GM23248 (cell line): ENCODE results near the gene FAM53A.

Experiments
- EZH2 ChIP-seq: fragments of 200-600 bp; sonication (generic); IDR thresholded peaks from 2 replicates; pipeline ENCODE4 v1.6.1; 2018; ENCODE audit warnings: antibody characterized with exemption, mild to moderate bottlenecking; ENCODE audit not compliant: insufficient read depth, poor library complexity, severe bottlenecking
- EZH2phosphoT487 ChIP-seq: fragments of 200-600 bp; sonication (generic); IDR thresholded peaks from 2 replicates; pipeline ENCODE4 v1.6.1; 2018; ENCODE audit warnings: antibody characterized with exemption, moderate library complexity, mild to moderate bottlenecking, low read depth; ENCODE audit not compliant: insufficient read depth

DNA sequence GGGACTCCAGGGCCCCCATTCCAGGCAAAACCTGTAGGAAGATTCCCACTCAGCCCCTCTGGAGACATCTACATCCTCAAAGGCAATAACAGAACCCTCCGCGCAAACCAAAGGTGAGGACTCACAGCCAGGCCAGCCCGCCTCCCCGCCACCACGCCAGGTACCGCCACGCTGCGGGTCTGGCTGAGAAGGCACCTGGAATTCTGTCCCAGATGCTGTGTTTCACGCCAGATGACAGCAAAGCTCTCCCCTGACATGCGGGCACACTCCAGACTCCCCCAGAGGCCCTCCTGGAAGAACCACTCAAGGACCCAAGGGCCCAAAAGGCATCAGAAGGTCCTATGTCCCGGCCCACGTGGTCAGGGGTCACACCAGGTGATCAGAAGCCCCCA is 59.6 kb downstream of the FAM53A start:
- TF ChIP-seq EZH2: no peak
- no peak for TF ChIP-seq EZH2phosphoT487
